Epidermal melanocyte (primary cell): Measurements from ENCODE around the gene AGBL4.
"Not testable (repeated sequence)": the region's sequence is repeated elsewhere in the genome, so short reads cannot be mapped to it uniquely, and the experiment has no call there.

Experiments
- DNase-seq: peaks from one replicate; pipeline ENCODE4 v3.0.0; 2011; ENCODE audit warnings: low spot score; ENCODE audit not compliant: insufficient read length

Gene AGBL4

DNA sequence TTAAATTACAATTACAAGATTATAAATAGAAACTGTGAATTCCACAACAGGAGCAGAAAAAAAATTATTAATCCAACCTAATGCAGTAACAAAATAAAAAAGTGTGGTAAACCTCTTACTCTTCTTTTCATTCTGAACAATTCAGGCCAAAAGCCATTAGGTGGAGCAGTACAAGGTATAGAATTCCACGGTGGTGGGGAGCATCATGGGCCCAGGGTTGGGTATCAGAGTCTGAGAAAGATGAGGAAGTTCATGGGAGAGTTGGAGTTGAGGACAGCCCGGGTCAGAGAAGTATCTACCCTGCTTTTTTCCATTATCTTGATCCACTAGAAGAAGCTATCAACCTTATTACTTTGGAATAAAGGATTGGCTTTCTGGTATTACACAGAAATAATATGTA is 586.9 kb downstream of the AGBL4 start:
- DNase-seq, result no peak

DNA sequence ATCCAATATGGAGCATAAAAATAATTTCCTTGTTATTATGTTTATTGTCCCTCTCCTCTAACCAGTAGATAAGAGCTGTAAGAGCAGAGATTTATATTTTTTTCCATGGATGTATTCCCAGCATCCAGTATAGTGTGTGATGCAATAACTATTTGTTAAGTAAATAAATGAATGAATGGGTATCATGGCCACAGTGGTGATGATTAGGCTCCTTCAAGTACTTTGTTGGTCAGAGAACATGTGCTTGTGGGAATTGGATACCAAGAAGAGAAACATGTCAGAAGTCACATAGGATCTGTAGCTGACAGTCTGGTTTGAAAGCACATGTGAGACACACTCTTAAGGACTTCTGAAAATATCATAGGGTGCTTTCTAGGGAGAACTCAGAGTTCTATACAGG is 588.5 kb downstream of the AGBL4 start:
- DNase-seq, result no peak

DNA sequence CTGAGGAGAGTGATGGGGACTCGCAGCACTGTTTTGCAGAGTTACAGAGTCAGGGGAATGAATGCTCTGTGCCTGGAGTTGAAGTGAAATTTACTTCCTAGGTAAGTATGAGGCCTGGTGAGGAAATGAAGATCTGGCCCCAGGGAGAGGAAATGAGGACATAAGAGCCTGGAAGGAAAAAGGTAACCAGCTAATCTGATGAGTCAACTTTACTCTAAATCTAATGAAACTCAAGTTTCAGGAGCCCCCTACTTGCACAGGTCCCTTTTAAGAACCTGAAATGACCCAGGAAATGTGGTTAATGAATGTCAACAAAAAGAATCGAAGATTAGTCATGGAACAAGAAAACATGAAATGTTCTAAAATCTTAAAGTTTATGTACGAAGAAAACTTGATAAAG is 599.0 kb downstream of the AGBL4 start:
- DNase-seq, result no peak

DNA sequence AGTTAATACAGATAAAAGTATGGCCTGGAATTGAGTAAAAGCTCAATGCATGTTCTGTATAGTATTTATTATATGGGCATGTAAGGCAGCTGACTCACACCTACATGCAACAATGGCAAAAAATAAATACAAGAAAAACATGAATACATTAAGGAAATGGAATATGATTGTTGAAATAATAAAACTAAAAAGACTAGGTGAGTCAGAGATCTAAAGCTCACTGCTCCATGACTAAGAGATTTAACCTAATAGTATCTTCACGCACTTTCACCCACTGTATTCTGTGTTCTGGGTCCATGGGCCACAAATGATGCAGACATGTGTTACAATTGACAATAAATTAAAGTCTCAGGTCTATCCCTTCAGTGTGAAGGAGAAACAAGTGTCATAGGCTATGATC is 607.0 kb downstream of the AGBL4 start:
- no peak for DNase-seq

DNA sequence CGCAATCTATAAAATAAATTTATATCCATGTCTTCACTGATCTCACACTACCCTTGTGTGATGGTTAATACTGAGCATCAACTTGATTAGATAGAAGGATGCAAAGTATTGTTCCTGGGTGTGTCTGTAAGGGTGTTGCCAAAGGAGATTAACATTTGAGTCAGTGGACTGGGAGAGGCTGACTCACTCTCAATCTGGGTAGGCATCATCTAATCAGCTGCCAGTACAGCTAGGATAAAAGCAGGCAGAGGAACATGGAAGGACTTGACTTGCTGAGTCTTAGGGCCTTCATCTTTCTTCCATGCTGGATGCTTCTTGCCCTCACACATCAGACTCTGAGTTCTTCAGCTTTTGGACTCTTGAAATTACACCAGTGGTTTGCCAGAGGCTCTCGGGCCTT is 615.4 kb downstream of the AGBL4 start:
- DNase-seq, result no peak

DNA sequence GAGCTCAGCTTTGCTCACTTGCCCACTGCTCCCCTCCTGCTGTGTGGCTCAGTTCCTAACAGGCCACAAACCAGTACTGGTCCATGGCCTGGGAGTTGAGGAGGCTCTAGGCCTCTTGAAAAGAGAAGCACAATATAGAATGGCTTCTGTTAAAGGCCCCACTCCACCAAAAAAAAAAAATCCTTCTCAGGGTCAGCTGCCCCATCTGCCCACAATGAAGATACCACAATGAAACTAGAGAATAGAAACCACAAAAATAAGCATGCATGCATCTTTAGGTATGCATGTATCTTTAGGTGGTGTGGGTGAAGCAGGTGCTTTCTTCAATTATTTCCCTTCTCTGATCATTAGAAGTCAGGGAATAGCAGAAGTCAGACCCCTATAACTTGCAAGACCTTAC is 626.7 kb downstream of the AGBL4 start:
- no peak for DNase-seq

DNA sequence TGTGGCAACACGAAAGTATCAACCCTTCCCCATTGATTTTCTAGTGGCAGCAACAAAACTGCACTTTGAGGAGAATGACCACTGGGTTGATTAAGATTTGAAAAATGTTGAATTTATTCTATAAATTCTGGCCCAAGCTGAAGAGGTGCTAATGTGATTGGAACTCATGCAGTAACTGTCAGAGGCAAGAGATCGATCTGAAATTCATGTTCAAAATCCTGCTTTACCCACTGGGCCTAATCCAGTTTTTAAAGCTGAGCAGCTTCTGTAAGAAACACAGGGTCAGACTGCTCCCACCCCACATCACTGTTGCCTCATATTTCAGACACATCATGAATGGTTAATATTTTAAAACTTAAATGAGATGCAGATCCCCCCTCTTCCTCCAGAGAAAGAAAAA is 629.6 kb downstream of the AGBL4 start:
- DNase-seq, result no peak

DNA sequence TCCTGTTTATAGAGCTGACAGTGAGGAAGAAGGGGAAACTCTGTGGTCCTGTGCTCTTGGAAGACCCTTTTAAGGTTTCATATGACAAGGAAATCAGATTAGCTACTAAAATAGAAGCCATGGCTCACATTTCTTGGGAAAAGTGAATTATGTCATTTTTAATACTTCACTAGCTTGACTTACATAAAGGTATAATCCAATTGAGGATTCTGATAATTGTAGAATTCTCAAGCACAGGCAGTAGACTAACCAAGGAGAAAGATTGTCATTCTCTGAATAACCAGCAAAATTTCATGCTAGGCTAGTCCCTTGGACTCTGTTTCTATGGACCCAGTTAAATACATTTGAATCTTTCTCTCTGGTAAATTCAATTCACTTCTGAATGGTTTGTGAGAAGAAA is 634.1 kb downstream of the AGBL4 start:
- no peak for DNase-seq

DNA sequence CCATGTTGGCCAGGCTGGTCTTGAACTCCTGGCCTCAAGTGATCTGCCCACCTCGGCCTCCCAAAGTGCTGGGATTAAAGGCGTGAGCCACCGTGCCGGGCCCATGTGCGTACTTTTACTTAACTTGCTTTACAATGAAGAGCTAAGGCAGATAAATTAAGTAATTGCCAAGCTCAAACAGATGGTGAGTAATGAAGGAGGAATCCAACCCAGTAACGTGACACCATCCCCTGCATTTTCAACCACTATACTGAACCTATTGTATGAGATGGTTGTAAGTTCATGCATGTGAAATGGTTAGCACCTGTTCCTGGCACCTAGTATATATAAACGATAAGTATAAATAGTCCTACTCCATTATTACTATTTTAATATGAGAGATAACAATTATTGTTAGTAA is 659.1 kb downstream of the AGBL4 start:
- no peak for DNase-seq

DNA sequence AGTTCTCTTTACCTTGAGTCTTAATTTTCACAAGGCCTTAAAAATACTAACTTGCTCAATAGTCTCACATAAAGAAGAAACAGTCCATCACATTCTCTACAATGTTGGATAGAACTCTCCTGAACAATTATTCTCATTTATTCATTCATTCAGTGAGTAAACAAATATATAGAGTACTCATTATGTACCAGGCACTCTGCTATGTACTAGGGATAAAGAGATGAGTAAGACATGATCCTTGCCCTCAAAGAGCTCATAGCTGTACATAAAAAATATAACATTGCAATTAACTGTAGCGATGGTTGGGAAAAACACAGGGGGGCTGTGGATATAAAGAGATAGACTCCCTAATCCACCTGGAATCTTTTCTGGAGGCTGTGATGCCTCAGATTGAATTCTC is 660.1 kb downstream of the AGBL4 start:
- no peak for DNase-seq

DNA sequence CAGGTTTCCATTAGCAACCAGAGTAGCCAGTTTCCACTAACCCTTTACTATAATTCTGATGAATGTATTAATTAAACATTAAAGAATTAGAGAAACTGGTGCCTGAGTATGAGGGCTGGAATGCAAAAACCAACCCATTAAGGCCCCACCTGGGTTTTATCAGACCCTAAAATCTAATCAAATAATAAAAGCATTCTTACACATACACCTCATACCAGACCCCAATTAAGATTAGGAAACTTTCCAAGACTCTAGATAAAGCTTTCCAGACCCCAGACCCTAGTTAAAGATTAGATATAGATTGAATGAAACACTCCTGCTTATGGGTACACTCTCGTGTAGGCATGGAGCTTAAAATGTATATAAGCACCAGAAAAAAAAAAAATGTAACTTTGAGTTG is 665.7 kb downstream of the AGBL4 start:
- DNase-seq, result no peak

DNA sequence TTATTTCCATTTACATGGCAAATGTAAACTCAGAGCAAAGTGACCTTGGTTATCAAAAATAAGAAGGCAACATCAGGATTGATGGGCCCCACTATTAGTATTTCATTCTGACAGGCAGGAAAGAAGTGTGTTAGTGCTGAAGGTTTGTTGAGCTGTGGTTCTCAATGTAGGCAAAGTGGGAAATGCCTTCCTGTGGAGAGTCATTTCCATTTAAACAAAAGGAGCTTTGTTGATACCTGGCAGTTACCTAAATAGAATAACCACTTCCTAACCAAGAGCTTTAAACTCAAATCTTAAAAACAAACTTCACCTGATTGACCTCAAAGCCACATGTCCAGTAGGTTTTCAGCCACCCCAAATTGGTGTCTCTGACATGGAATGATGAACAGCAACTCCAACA is 667.2 kb downstream of the AGBL4 start:
- DNase-seq, result no peak

DNA sequence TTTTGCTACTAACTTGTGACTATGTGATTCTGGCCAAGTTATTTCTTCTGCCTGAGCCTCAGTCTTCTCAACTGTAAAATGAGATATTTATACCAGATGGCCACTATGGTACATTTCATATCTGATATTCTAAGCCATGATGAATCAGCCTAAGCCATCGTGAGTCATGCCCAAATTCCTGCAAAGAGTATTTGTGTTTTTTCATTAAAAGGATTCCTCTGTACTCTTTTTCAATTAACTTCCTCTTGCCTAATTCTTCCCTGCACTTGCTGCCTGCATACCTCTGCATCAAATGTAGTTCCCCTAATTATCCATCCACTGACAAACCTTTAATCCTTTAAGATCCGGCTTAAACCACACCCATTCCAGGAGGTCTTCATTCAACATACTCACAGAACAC is 672.0 kb downstream of the AGBL4 start:
- no peak for DNase-seq

DNA sequence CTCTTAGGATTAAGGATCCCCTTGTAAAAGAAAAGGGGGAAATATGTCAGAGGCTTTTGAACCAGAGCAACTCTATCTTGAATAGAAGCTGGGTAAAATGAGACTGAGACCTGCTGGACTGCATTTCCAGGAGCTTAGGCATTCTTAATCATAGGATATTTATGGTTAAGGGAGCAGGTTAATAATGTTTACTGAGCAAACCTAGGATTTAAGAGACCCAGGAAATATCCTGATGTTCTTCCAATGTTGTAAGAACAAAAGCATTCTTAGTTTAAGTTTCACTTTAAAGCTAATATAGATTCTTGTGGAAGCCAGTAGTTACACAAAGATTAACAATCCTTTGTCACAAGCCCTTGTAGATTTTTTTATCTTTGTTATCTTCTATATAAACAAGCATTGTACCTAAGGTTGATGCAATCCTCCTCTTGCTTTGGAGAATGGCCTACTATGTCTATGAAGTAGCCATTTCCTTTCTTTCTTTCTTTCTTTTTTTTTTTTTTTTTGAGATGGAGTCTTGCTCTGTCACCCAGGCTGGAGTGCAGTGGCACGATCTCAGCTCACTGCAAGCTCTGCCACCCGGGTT is 676.9 kb downstream of the AGBL4 start:
- DNase-seq, result no peak

DNA sequence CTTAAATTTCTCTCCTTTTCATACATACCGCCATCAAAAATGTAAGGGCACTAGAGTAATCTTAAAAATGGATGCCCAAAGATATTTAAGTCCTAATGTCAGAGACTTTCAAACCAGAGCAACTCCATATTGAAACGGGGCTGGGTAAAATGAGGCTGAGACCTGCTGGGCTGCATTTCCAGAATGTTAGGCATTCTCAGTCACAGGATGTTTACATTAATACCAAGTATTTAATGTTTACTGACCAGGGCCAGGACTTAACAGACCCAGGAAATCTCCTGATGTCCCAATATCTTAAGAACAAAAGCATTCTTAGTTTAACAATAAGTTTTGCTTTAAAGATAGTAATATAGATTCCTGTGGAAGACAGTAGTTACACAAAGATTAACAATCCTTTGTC is 683.2 kb downstream of the AGBL4 start:
- no peak for DNase-seq

DNA sequence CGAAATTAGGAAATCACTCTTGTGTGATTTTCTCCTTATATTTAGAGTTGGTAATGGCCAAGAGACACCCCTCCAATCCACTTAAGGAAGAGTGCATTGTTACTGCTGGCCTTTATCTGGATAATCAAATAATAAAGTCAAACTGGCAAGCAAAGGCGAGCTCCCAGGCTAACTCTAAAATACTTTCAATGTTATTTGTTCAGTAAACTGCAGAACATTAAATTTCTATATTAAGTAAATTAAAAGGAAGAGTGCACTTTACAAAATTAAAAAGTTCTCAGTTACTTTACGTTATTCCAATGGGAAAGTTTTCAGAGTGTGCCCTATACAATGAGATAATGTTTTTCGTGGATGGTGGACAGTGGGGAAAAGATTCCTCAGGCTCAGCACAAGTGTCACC is 684.7 kb downstream of the AGBL4 start:
- no peak for DNase-seq

DNA sequence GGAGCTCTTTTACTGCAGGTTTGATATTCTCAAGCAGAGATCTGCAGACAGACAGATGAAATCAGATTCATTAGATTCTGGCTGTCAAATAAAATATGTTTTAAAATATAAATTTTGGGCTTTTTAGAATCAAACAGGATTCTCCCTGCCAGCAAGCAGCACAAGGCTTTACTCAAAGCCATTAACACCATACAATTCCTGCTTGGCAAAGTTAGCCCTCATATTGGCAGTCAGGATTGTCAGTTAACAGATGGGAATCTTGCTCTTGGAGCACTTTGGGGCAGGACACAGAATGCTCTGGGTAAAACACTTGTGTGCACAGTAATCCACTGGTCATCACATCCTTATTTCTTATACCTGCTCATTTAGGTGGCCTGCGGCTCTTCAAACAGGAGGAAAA is 686.5 kb downstream of the AGBL4 start:
- no peak for DNase-seq

DNA sequence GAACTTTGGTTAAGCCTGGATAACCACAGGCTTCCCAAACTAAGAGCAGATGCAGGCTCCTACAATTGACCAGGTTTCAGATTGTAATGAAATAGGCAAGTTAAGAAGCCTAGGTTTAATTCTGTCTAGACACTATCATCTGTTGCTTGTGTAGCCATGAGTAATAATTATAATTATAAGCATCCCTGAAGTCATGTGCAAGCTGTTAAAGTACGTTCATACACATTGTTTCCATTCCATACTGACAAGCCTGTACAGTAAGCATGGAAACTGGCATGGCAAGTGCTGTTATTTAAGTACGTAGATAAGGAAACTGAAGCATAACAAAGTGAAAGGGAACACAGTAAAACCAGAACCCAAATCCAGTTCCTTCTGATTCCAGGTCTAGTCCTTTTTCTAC is 689.8 kb downstream of the AGBL4 start:
- DNase-seq, result no peak

DNA sequence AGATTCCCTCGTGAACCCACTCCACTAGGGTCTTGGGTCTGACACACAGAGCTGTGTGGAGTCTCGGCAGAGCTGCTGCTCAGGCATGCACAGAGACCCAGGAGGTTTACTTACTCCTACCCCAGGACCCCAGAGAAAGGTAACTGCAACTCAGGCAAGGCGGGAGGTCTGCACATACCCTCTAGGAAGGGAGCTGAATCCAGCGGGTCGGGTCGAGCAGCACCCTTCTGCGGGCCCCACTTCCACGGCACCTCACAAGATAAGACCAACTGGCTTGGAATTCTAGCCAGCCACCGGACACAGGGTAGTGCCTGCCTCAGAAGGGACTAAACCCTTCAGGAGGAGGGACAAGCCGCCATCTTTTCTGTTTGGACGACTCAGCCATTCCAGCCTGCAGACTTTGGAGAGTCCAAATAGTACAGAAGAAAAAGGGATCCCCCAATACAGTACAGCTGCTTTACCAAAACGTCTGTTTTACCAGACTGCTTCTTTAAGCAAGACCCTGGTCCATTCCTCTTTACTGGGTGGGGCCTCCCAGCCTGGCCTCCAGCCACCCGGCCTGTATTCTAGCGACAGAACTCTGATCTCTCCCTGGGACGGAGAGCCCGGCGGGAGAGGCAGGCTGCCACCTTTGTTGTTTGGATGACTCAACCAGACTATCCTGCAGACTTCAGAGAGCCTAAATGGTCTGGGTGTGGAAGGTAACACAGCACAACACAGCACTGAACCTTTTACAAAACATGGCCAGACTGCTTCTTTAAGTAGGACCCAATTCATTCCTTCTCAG is 692.5 kb downstream of the AGBL4 start:
- no peak for DNase-seq

DNA sequence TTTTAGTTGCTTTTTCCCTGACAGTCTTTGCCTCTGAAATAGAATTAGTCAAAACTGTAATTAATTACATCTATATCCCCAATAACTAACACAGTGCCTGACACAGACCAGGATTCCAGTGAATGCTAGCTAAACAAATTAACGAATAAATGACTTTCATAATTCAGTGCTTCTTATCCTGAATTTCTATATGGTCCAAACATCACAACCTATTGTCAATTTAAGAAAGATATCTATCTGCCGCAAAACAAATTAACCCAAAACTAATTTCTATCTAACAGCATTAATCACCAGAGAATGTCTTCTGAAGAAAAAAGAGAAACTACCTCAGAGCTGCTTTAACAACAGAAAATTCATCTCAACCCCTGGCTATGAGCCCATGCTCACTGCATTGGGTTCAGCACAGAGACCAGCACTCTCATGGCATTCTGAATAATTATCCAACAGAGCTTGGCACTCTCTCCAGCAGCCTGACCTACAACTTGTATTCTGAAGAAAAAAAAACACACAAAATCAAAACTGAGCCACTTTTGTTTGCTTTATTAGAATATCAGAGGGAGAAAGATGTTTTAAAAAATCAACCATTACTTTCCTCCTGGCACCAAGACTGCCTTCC is 699.7 kb downstream of the AGBL4 start:
- no peak for DNase-seq

DNA sequence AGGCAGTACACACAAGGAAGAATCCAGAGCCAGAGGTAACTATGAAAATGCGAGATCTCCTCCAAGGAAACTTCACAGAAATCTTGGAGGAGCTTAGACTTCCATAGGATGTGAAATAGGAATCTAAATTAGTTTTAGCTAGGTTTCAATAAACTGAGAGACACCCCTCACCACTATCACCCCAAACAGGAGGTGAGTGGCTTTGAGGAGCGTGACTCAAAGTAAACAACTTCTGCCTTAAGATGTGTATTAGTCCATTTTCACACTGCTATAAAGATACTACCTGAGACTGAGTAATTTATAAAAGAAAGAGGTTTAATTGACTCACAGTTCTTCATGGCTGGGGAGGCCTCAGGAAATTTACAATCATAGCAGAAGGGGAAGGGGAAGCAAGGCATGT is 703.3 kb downstream of the AGBL4 start:
- not testable (repeated sequence) for DNase-seq

DNA sequence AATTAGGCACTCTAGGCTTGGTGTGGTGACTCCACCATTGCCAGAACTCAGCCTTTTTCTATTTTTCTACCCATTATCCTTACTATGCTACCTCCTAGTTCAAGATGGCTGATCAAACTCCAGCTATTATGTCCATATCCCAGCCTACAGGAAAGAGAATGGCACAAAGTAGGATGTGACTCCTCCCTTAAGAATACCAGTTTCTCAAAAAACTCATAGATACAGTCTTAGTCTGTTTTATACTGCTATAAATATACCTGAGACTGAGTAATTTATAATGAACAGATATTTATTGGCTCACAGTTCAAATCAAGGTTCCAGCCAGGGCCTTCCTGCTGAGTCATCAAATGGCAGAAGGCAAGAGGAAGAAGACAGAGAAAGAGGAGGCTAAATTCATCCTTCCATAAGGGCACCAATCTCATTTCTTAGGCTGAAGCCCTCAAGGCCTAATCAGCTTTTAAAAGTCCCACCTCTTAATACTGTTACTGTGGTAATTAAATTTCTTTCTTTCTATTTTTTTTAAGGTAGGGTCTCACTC is 704.3 kb downstream of the AGBL4 start:
- DNase-seq, result no peak

DNA sequence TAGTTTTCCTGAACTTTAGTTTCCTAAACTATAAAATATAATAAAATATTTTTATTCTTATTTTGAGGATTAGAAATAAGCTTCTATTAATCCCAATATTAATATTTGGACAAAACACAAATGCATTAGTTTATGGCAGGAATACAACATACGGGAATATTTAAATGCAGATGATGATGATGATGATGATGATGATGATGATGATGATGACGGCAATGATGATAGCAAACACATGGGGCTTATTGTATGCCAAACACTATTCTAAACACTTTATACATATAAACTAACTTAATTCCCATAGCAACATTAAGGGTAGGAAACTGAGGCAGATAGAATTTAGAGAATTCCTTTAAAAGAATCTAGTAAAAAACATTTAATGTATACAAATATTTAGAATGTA is 705.5 kb downstream of the AGBL4 start:
- no peak for DNase-seq
